ENCODE results near the gene RAB17. TPM values are rescaled to one million over a fixed set of nuclear protein-coding genes. Genes with fewer than 3 reads are reported as not detected.
A peak's percentile ranks its signal among the peaks of the same experiment; 100 is the strongest.

Gene RAB17
- total and polyA plus RNA-seq, 2 of the 8 experiments (the other 6 are each of a cell fraction or from before 2014, with no cell fraction given) = 42.6 to 83.4 TPM

- Histone ChIP-seq H2AK5ac (ENCODE audit: low read depth, low read length) (no peak overlapping the region), H3K23ac (ENCODE audit: insufficient read length) (no peak overlapping the region), H2BK20ac (ENCODE audit: low read length) (no peak overlapping the region), H4K8ac (ENCODE audit: extremely low read depth, insufficient read depth, low read length) (no peak overlapping the region; the same call in 1 of the 2 replicates), H3K23me2 (ENCODE audit: low read depth, low read length) (no peaks in the 10 kb centered on the region), H4K91ac (replicated peaks; ENCODE audit: insufficient read length, low read length) (no peak overlapping the region), H3K79me1 (ENCODE audit: low read depth, low read length) (no peaks in the 10 kb centered on the region; the same call in 1 of the 2 replicates), H3K27me3 (replicated peaks in 1 of 4; ENCODE audit: control insufficient read depth in 3 of 4, extremely low read depth in 1 of 4, insufficient read depth in 3 of 4, low read length in 3 of 4) (no peaks in the 10 kb centered on the region; a peak in 1 of 7 replicates), H2AFZ (ENCODE audit: low read length) (no peak overlapping the region), H2BK5ac (ENCODE audit: low read depth, low read length) (no peak overlapping the region), H3K36me3 (ENCODE audit: control insufficient read depth in 2 of 4, insufficient read depth in 4 of 4, low read length in 3 of 4) (peaks cover 0 to 3% (median 2%) of the 10 kb centered on the region in 4 experiments; a peak in 3 of 8 replicates), H4K5ac (ENCODE audit: insufficient read length, low read depth, low read length) (no peak overlapping the region), H2BK120ac (replicated peaks; ENCODE audit: low read depth, low read length) (no peak overlapping the region), H3K56ac (replicated peaks; ENCODE audit: insufficient read length, low read depth, low read length) (no peak overlapping the region), H2BK12ac (ENCODE audit: low read depth, low read length) (0 out of 2 replicates have a peak overlapping the region, but pooled peaks have one; percentile 17), H3K79me2 (ENCODE audit: control insufficient read depth in 1 of 2, insufficient read depth in 2 of 2, low read length in 2 of 2) (no peaks in the 10 kb centered on the region), H3K9me3 (ENCODE audit: insufficient read depth in 2 of 2, low read depth in 1 of 2, low read length in 1 of 2) (no peaks in the 10 kb centered on the region; a peak in 1 of 4 replicates), H3K4me3 (ENCODE audit: extremely low read depth in 1 of 4, insufficient read depth in 2 of 4, low read depth in 3 of 4, low read length in 4 of 4) (no peak overlapping the region), H3K18ac (ENCODE audit: extremely low read depth, low read length) (no peak overlapping the region), H3K14ac (ENCODE audit: insufficient read length) (no peak overlapping the region), H3K4me1 (replicated peaks in 1 of 4; ENCODE audit: control insufficient read depth in 3 of 4, insufficient read depth in 4 of 4, low read length in 3 of 4) (no peaks in the 10 kb centered on the region), H2BK15ac (ENCODE audit: low read length) (no peak overlapping the region), H3K4me2 (ENCODE audit: insufficient read depth in 1 of 2, low read depth in 2 of 2, low read length in 2 of 2) (no peak overlapping the region), H3K27ac (ENCODE audit: low read depth, low read length) (no peak overlapping the region), H4K20me1 (replicated peaks in 1 of 2; ENCODE audit: control insufficient read depth in 1 of 2, insufficient read depth in 2 of 2, low read length in 2 of 2) (no peaks in the 10 kb centered on the region), H3K4ac (replicated peaks; ENCODE audit: insufficient read length, low read depth, low read length) (no peak overlapping the region), H3K9ac (replicated peaks in 1 of 4; ENCODE audit: extremely low read depth in 1 of 4, low read depth in 3 of 4, low read length in 3 of 4) (no peak overlapping the region)
- FAIRE-seq (no peak), DNase-seq (ENCODE audit: low read depth in 1 of 2, low spot score in 2 of 2) (no peak)
- 83% methylated on average over 13 of the region's 13 CpGs; no CpG with 5 or more reads in 1 of the 2 experiments for WGBS, 2 experiments (ENCODE audit: extremely low coverage in 1 of 2, insufficient coverage in 1 of 2, insufficient read length in 1 of 2, insufficient replicate concordance in 2 of 2, low coverage in 1 of 2, low lambda C conversion rate in 2 of 2, missing lambda C conversion rate in 1 of 2)
- TF ChIP-seq FOSL1 (IDR thresholded peaks at IDR 0.05; ENCODE audit: insufficient read depth, low read depth, low read length) = no peak
- no peak for TF ChIP-seq SP1 (IDR thresholded peaks at IDR 0.05; ENCODE audit: low read depth, low read length)
- TF ChIP-seq CREB1 (IDR thresholded peaks at IDR 0.05) = no peak
- no peak for TF ChIP-seq SRF (IDR thresholded peaks at IDR 0.05; ENCODE audit: low read depth, low read length)
- TF ChIP-seq, protein P1, sequence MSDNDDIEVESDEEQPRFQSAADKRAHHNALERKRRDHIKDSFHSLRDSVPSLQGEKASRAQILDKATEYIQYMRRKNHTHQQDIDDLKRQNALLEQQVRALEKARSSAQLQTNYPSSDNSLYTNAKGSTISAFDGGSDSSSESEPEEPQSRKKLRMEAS (IDR thresholded peaks at IDR 0.05) = no peak
- TF ChIP-seq RAD21 (IDR thresholded peaks at IDR 0.05 in 1 of 2, conservative IDR thresholded peaks at IDR 0.05 in 1 of 2; ENCODE audit: low read depth in 2 of 2, low read length in 2 of 2) = no peak
- TF ChIP-seq PHF8 (conservative IDR thresholded peaks at IDR 0.05; ENCODE audit: low read depth, low read length) = no peak
- no peak for TF ChIP-seq EGR1 (IDR thresholded peaks at IDR 0.05; ENCODE audit: borderline replicate concordance, low read depth, low read length)
- no peak for TF ChIP-seq EZH2 (IDR thresholded peaks at IDR 0.05; ENCODE audit: low read depth, low read length, severe bottlenecking)
- no peak for TF ChIP-seq BCL11A (IDR thresholded peaks at IDR 0.05; ENCODE audit: low read depth in 2 of 2, low read length in 2 of 2)
- ChIA-PET POLR2A (ENCODE audit: partially characterized antibody) (interaction anchor here (1.3 kb wide), 1 partner anchor 43 kb away, joined by 3 read pairs; no protein-coding TSS in a partner anchor), CTCF (ENCODE audit: partially characterized antibody) (interaction anchor here (1.3 to 5.5 kb wide), 7 partner anchors 8 to 126 kb away, joined by 5 to 32 read pairs (median 8); no protein-coding TSS in a partner anchor)
Measured at GRCh38 chr2:237546876-237547395, 43.6 kb downstream of the RAB17 start.

Measured in H1 (cell line).